GM13976 (cell line): ENCODE data around the gene CRB3.

ENCODE experiments used
- DNase-seq: peaks from one replicate; pipeline ENCODE4 v3.0.0; 2012; ENCODE audit warnings: low spot score
- CTCF ChIP-seq: IDR thresholded peaks from 2 replicates; pipeline ENCODE4 v1.5.1; 2012; ENCODE audit warnings: borderline replicate concordance, mild to moderate bottlenecking; ENCODE audit not compliant: insufficient read depth; ENCODE audit errors: extremely low read depth, missing control alignments, control extremely low read depth
- in situ Hi-C: fragments of 300-500 bp; cut with MboI; formaldehyde crosslinking; loops from one replicate; pipeline ENCODE4 v1.12.0; 2022; ENCODE audit warnings: low sequenced_read_pairs, mixed read lengths, inconsistent platforms; ENCODE audit not compliant: unreplicated experiment

The CRB3 gene

GRCh38 chr19:6448045-6448444, 16.0 kb upstream of the CRB3 start:
- DNase-seq, result no peak
- in situ Hi-C loops, result no loop called here
- no peak for TF ChIP-seq CTCF

GRCh38 chr19:6450166-6450565, 13.9 kb upstream of the CRB3 start:
- DNase-seq, result no peak
- in situ Hi-C loops, result no loop called here
- no peak for TF ChIP-seq CTCF

- in situ Hi-C loops, result no loop called here
- TF ChIP-seq CTCF, result no peak
- no peak for DNase-seq
These were observed 12.4 kb upstream of the CRB3 start for GRCh38 chr19:6451583-6452222.

GRCh38 chr19:6452223-6452614, 11.9 kb upstream of the CRB3 start:
- no peak for TF ChIP-seq CTCF
- in situ Hi-C loops, result no loop called here
- DNase-seq, result no peak

- in situ Hi-C loops, result no loop called here
- no peak for TF ChIP-seq CTCF
- no peak for DNase-seq
These were observed 11.2 kb upstream of the CRB3 start for GRCh38 chr19:6452899-6453298.

- TF ChIP-seq CTCF, result no peak
- in situ Hi-C loops, result no loop called here
These were observed 10.0 kb upstream of the CRB3 start for GRCh38 chr19:6453951-6454565.

More at GRCh38 chr19:6453951-6454565, 10.0 kb upstream of the CRB3 start:
- no peak for DNase-seq
